HCT116 (cell line): ENCODE measurements around the gene KRT24.

Source experiments
- CEBPB ChIP-seq: IDR thresholded peaks from 2 replicates; pipeline ENCODE4 v1.6.1; 2012; ENCODE audit warnings: low read depth
- CTCF ChIP-seq, 3 experiments: fragments of 200-600 bp in 1 of 3; sonication (generic) in 1 of 3; IDR thresholded peaks in 2 of 3; conservative IDR thresholded peaks in 1 of 3; 2 replicates each; pipeline ENCODE4 v1.5.1; 2012 to 2017; ENCODE audit warnings: low read depth in 2 of 3, low read length in 2 of 3, antibody characterized with exemption in 1 of 3, borderline replicate concordance in 1 of 3, control low read depth in 1 of 3, mild to moderate bottlenecking in 1 of 3, mixed read lengths in 1 of 3, mixed run types in 1 of 3, moderate library complexity in 1 of 3; ENCODE audit not compliant: insufficient read depth in 1 of 3
- EZH2 ChIP-seq: fragments of 200-600 bp; sonication (generic); IDR thresholded peaks from 2 replicates; pipeline ENCODE4 v1.6.1; 2017; ENCODE audit warnings: antibody characterized with exemption, mixed run types
- EZH2phosphoT487 ChIP-seq: fragments of 200-600 bp; IDR thresholded peaks from 2 replicates; pipeline ENCODE4 v1.6.1; 2018; ENCODE audit warnings: antibody characterized with exemption, borderline replicate concordance
- MAX ChIP-seq: IDR thresholded peaks from 2 replicates; pipeline ENCODE4 v1.6.1; 2012
- POLR2A ChIP-seq: IDR thresholded peaks from 2 replicates; pipeline ENCODE4 v1.7.0; 2011; ENCODE audit warnings: borderline replicate concordance; ENCODE audit not compliant: insufficient read depth, insufficient read length; ENCODE audit errors: extremely low read depth
- POLR2AphosphoS5 ChIP-seq: IDR thresholded peaks from 2 replicates; pipeline ENCODE4 v1.6.1; 2011; ENCODE audit warnings: mild to moderate bottlenecking, low read depth, low read length, moderate library complexity
- REST ChIP-seq: IDR thresholded peaks from 2 replicates; pipeline ENCODE4 v1.6.1; 2012; ENCODE audit warnings: low read depth
- SIN3A ChIP-seq: IDR thresholded peaks from 2 replicates; pipeline ENCODE4 v1.6.1; 2012; ENCODE audit warnings: low read depth
- SP1 ChIP-seq: IDR thresholded peaks from 2 replicates; pipeline ENCODE4 v1.6.1; 2012; ENCODE audit warnings: low read depth
- SRF ChIP-seq: IDR thresholded peaks from 2 replicates; pipeline ENCODE4 v1.6.1; 2012; ENCODE audit warnings: low read depth
- TCF7L2 ChIP-seq: IDR thresholded peaks from 2 replicates; pipeline ENCODE4 v1.7.0; 2011; ENCODE audit warnings: borderline replicate concordance, inconsistent platforms; ENCODE audit not compliant: insufficient read depth, insufficient read length; ENCODE audit errors: extremely low read depth
- YY1 ChIP-seq: IDR thresholded peaks from 2 replicates; pipeline ENCODE4 v1.6.1; 2011; ENCODE audit warnings: low read length, low read depth, moderate library complexity, mild to moderate bottlenecking; ENCODE audit not compliant: insufficient replicate concordance; ENCODE audit errors: extremely low read depth
- ZBTB33 ChIP-seq: IDR thresholded peaks from 2 replicates; pipeline ENCODE4 v1.6.1; 2011; ENCODE audit warnings: mild to moderate bottlenecking, low read length, moderate library complexity; ENCODE audit not compliant: insufficient replicate concordance; ENCODE audit errors: extremely low read depth

GRCh38 chr17:40671282-40671681, 32.3 kb downstream of the KRT24 start:
- no peak for TF ChIP-seq CTCF (IDR thresholded peaks at IDR 0.05 in 2 of 3, conservative IDR thresholded peaks at IDR 0.05 in 1 of 3; ENCODE audit: borderline replicate concordance in 1 of 3, insufficient read depth in 1 of 3, low read depth in 2 of 3, low read length in 2 of 3)
- TF ChIP-seq TCF7L2 = no peak
- no peak for TF ChIP-seq YY1
- TF ChIP-seq SRF = no peak
- no peak for TF ChIP-seq ZBTB33
- no peak for TF ChIP-seq EZH2phosphoT487
- TF ChIP-seq POLR2AphosphoS5 = no peak
- no peak for TF ChIP-seq MAX
- TF ChIP-seq SIN3A = no peak
- TF ChIP-seq POLR2A = no peak
- TF ChIP-seq EZH2 = no peak
- TF ChIP-seq CEBPB = no peak
- no peak for TF ChIP-seq REST
- TF ChIP-seq SP1 = no peak
